ENCODE results near the gene EPB41L2.

The EPB41L2 gene

GRCh38 chr6:130839379-130839778 lies 223.7 kb downstream of the EPB41L2 start:
- DNase-seq (ENCODE audit: low read depth in 2 of 2), result no peak

- DNase-seq (ENCODE audit: low read depth in 2 of 2), result no peak
These were observed 224.1 kb downstream of the EPB41L2 start for GRCh38 chr6:130838951-130839350.

GRCh38 chr6:130838250-130838860 lies 224.7 kb downstream of the EPB41L2 start:
- no peak for DNase-seq (ENCODE audit: low read depth in 2 of 2)

DNA sequence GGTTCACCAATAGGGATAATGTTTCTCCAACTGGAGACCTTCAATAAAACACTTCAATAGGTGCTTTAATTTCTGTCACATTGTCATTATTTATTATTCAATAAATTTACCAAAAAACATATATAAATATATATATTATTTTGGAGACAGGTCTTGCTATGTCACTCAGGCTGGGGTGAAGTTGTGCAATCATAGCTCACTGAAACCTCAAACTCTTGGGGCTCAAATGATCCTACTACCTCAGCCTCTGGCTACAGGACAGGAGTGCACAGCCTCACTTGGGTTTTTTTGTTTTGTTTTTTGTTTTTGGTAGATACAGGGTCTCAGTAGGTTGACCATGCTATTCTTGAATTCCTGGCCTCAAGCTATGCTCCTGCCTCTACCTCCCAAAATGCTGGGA lies 226.0 kb downstream of the EPB41L2 start:
- no peak for DNase-seq (ENCODE audit: low read depth in 2 of 2)

DNA sequence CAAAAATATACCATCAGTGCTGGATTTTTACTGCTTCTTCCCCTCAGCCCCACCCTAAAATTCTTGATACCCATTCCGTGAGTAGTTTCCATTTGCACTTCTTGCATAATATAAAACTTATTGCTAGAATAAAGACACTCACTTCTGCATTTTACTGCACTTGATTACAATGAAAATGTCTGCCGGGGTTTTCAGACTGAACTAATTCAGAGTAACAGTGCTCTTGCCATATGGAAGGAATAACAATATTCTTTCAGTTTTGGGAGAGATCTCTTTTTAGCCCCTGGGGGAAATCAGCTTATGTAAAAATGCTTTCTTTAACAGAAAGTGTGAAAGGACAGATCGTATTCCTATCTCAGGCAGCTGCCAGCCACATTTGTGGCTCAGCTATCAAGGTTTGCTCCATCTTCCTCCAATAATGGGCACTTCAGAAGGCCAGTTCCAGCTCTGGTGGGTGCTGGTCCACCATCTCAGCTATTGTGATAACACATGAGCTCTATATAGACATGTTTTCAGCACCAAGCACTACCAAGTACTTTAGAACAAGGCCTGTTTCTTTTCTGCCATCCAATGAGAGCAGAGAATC lies 226.9 kb downstream of the EPB41L2 start:
- DNase-seq (ENCODE audit: low read depth in 2 of 2), result no peak

GRCh38 chr6:130834482-130835251 lies 228.4 kb downstream of the EPB41L2 start:
- DNase-seq (ENCODE audit: low read depth in 2 of 2), result no peak

DNA sequence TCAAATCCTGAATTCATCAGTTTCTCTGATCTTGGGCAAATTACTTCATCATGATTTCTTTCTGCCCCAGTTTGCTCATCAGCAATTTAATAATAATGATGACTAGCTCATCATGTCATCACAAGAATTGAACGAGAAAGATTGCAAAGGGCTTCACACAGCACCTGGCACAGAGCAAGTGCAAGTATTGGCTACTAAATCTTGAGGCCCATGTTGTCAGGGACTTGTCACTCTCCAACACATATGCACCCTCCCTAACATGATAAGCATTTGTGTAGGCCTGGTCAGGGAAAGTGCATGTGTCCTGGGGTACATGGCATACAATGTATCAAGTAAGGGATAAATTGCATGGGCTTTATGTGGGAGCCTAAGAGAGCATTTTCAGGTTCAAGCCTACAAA lies 229.5 kb downstream of the EPB41L2 start:
- DNase-seq (ENCODE audit: low read depth in 2 of 2), result no peak

DNA sequence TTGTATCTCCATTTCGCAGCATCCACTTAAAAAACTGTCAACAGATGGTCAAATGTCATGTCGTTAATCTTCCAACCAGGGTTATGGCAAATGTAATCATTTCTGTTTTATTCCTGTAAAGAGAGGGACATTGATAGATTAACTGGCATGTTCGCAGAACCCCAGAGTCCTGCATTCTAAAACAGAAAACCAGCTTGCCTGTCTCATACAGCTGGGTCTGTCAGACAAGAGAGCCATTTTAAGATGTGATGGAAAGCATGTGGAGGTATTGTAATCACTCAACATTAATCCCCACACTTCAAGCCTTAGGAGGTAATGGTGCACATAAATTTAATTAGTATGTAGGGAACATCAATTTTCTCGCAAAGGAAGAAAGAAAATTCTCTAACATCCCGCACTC lies 231.4 kb downstream of the EPB41L2 start:
- no peak for DNase-seq (ENCODE audit: low read depth in 2 of 2)

GRCh38 chr6:130829333-130829910 lies 233.6 kb downstream of the EPB41L2 start:
- DNase-seq (ENCODE audit: low read depth in 2 of 2), result no peak

GRCh38 chr6:130827247-130828149 lies 235.5 kb downstream of the EPB41L2 start, which contains the start of gene SMLR1:
Gene SMLR1, plus strand, starts transcription at chr6:130827406. Its CDS starts 8 bp downstream, at chr6:130827414.
- no peak for DNase-seq (ENCODE audit: low read depth in 2 of 2)

GRCh38 chr6:130826442-130827246 lies 236.4 kb downstream of the EPB41L2 start:
- DNase-seq (ENCODE audit: low read depth in 2 of 2), result no peak

- DNase-seq (ENCODE audit: low read depth in 2 of 2), result no peak
These were observed 237.1 kb downstream of the EPB41L2 start for GRCh38 chr6:130825772-130826441.

- no peak for DNase-seq (ENCODE audit: low read depth in 2 of 2)
These were observed 237.9 kb downstream of the EPB41L2 start for GRCh38 chr6:130824978-130825694.

DNA sequence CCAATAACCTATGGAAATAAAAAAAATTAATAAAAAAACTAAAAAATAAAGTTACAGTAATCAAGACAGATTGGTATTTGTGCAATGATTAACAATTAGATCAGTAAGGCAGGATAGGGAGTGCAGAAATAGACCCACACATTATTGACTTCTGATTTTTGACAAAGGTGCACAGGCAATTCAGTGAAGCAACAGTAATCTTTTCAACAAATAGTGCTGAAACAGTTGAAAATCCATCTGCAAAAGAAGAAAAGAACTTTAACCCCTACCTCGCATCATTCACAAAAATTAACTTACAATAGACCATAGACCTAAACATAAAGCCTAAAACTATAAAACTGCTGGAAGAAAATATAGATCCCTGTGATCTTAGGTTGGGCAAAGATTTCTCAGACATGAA lies 240.3 kb downstream of the EPB41L2 start:
- no peak for DNase-seq (ENCODE audit: low read depth in 2 of 2)

- DNase-seq (ENCODE audit: low read depth in 2 of 2), result no peak
These were observed 247.6 kb downstream of the EPB41L2 start for GRCh38 chr6:130815200-130816071.

- DNase-seq (ENCODE audit: low read depth in 2 of 2), result no peak
These were observed 248.5 kb downstream of the EPB41L2 start for GRCh38 chr6:130814506-130814905.

DNA sequence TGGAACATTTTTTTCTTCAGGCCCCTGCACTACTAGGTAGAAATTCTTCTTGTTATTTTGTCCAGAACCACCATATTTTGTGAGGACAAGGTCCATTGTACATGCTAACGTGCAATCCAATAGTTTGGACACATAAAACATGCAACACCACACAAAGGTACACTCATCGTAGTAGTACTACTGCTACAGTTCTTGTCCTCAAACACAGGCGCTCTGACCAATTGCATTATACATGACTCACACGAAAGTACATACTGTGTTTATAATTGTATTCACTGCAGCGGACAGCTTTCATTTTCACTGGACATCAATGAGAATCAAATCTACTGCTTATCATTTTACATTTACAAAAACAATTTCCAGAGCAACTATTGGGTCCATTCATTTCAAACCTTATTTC lies 251.1 kb downstream of the EPB41L2 start:
- DNase-seq (ENCODE audit: low read depth in 2 of 2), result no peak

DNA sequence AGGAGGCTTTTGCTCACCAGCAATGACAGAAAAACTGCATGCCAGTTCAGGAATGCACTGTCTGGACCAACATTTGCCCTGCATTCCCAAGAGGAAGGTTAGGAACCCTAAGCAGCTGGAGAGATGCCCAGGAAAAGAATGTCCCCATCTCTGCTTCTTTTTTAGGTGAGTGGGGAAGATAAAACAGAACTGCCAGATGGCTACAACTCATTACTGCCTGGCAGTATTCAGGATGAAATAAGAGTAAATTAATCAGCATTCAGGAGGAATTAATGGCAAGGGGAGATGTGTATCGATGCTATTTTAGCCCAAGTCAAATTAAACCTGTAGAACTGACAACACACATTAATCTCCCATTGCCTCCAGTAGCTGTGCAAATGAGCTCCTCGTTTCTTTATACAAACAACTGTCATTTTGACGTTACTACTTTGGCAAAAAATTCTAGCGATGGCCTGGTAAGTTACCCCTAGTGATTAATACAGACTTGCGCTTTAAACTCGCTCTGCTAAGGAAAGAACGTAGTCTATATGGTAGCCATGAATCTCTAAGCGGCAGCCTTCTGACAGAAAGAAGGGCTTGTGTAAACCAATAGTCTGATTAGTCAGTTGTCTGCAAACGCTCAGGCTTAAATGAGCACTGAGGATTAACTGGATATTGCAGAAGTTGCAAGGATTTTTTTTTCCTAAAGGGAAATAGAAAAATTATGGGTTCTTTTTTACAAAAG lies 252.6 kb downstream of the EPB41L2 start:
- no peak for DNase-seq (ENCODE audit: low read depth in 2 of 2)

Measured in stimulated activated CD8-positive, alpha-beta memory T cell treated with anti-CD3 and anti-CD28 coated beads, Interleukin-7, amount 100 ng/mL, for 1 hour (primary cell).